GM21381 (cell line): Measurements from ENCODE around the gene RPL37A.

Experiments used
- ATAC-seq: cut with Tn5 transposase; IDR thresholded peaks from one replicate; pipeline ENCODE4 v1.9.1; 2021; ENCODE audit warnings: mild to moderate bottlenecking, moderate library complexity; ENCODE audit not compliant: unreplicated experiment

Gene RPL37A

GRCh38 chr2:216498379-216499352 lies at the start of gene RPL37A:
RPL37A (plus strand) TSS chr2:216498844; CDS start chr2:216498875, 31 bp downstream.
- ATAC-seq, result peak; percentile 97

GRCh38 chr2:216450346-216450745 lies 48.3 kb upstream of the RPL37A start:
- no peak for ATAC-seq

- no peak for ATAC-seq
These were observed 47.9 kb upstream of the RPL37A start for GRCh38 chr2:216450784-216451183.

GRCh38 chr2:216453955-216454614 lies 44.6 kb upstream of the RPL37A start:
- ATAC-seq, result no peak

GRCh38 chr2:216463148-216463547 lies 35.5 kb upstream of the RPL37A start:
- no peak for ATAC-seq

- no peak for ATAC-seq
These were observed 34.4 kb upstream of the RPL37A start for GRCh38 chr2:216464104-216464720.

GRCh38 chr2:216465579-216466195 lies 33.0 kb upstream of the RPL37A start:
- no peak for ATAC-seq

- ATAC-seq, result no peak
These were observed 30.8 kb upstream of the RPL37A start for GRCh38 chr2:216467845-216468244.

GRCh38 chr2:216469661-216470060 lies 29.0 kb upstream of the RPL37A start:
- ATAC-seq, result no peak

- no peak for ATAC-seq
These were observed 25.5 kb upstream of the RPL37A start for GRCh38 chr2:216473187-216473586.

GRCh38 chr2:216474925-216475670 lies 23.5 kb upstream of the RPL37A start:
- peak; percentile 87 for ATAC-seq

GRCh38 chr2:216475767-216476166 lies 22.9 kb upstream of the RPL37A start:
- ATAC-seq, result no peak

GRCh38 chr2:216477283-216478035 lies 21.2 kb upstream of the RPL37A start:
- ATAC-seq, result no peak

- ATAC-seq, result no peak
These were observed 20.5 kb upstream of the RPL37A start for GRCh38 chr2:216478151-216478550.

GRCh38 chr2:216478791-216479190 lies 19.9 kb upstream of the RPL37A start:
- ATAC-seq, result no peak

GRCh38 chr2:216480221-216480620 lies 18.4 kb upstream of the RPL37A start:
- ATAC-seq, result no peak

GRCh38 chr2:216482640-216483039 lies 16.0 kb upstream of the RPL37A start:
- ATAC-seq, result no peak

- no peak for ATAC-seq
These were observed 13.4 kb upstream of the RPL37A start for GRCh38 chr2:216485237-216485636.

- no peak for ATAC-seq
These were observed 12.9 kb upstream of the RPL37A start for GRCh38 chr2:216485745-216486144.

- ATAC-seq, result no peak
These were observed 12.4 kb upstream of the RPL37A start for GRCh38 chr2:216486271-216486670.
